ENCODE measurements around the gene IL18RAP.

IL18RAP gene, protein sequence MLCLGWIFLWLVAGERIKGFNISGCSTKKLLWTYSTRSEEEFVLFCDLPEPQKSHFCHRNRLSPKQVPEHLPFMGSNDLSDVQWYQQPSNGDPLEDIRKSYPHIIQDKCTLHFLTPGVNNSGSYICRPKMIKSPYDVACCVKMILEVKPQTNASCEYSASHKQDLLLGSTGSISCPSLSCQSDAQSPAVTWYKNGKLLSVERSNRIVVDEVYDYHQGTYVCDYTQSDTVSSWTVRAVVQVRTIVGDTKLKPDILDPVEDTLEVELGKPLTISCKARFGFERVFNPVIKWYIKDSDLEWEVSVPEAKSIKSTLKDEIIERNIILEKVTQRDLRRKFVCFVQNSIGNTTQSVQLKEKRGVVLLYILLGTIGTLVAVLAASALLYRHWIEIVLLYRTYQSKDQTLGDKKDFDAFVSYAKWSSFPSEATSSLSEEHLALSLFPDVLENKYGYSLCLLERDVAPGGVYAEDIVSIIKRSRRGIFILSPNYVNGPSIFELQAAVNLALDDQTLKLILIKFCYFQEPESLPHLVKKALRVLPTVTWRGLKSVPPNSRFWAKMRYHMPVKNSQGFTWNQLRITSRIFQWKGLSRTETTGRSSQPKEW

DNA sequence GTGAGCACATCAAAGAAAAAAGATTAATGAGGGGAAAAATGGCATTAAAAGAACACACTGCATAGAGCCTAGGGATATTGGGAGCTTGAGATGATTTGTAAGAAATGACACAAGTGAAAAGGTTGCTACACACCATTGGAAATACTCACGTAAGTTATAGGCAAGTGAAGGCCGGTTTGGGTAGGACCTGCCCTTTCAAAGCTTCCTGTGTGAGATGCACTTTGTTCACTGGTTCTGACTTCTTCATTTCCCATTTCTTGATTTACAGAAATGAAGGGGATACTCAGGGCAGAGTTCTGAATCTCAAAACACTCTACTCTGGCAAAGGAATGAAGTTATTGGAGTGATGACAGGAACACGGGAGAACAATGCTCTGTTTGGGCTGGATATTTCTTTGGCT, at the start of gene IL18RAP:
IL18RAP (plus strand) TSS at position 251 of the 400 bp plus-strand sequence; CDS start at position 369, 118 bp downstream.
- DNase-seq (ENCODE audit: insufficient read length, low spot score) (no peak), FAIRE-seq (no peak)
- TF ChIP-seq, protein P1, sequence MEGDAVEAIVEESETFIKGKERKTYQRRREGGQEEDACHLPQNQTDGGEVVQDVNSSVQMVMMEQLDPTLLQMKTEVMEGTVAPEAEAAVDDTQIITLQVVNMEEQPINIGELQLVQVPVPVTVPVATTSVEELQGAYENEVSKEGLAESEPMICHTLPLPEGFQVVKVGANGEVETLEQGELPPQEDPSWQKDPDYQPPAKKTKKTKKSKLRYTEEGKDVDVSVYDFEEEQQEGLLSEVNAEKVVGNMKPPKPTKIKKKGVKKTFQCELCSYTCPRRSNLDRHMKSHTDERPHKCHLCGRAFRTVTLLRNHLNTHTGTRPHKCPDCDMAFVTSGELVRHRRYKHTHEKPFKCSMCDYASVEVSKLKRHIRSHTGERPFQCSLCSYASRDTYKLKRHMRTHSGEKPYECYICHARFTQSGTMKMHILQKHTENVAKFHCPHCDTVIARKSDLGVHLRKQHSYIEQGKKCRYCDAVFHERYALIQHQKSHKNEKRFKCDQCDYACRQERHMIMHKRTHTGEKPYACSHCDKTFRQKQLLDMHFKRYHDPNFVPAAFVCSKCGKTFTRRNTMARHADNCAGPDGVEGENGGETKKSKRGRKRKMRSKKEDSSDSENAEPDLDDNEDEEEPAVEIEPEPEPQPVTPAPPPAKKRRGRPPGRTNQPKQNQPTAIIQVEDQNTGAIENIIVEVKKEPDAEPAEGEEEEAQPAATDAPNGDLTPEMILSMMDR (IDR thresholded peaks at IDR 0.05; ENCODE audit: insufficient read depth, missing control alignments): no peak

DNA sequence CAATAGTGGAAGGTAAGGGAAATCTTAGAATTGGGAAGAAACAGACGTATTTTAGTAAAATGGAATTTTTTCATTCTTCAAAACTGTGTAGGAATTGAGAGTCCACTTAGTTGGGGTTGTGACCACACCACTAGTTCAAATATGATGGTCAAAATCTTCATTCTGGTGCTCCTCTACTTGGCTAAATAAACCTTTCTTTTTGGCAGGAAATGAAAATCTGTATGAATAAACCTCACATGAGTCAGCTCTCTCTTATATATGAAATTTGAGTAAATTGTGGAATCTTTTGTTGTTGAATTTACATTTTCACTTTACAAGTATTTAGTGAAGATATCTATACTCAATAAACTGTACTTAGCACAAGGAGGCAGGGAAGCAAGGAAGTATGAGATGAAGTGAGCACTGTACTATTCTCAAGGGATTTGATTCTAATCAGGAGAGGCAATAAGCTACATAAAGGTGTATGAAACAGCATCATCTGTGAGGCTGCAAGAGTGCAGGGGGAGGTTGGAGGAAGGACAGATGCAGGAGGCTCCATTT, 46.8 kb upstream of the IL18RAP start:
- TF ChIP-seq, protein P1 (IDR thresholded peaks at IDR 0.05; ENCODE audit: insufficient read depth, missing control alignments): no peak
- FAIRE-seq (no peak), DNase-seq (ENCODE audit: insufficient read length, low spot score) (no peak)

DNA sequence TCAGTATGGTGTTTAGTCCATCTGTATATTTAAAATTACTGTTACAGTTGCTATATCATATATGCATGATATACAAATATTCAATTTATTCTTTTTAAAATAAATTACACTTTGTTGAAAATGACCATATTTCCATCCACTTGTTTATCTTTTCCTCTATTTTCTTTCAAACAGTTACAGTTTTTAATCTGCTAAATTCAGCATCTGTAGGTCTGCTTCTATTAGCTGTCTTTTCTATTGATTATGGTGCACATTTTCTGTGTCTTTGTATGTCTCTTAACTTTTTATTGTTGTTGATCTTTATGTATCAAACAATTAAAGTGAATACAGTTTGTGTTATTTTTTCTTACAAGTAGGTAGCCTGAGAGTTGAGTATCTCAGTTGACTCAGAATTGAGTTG, 39.2 kb upstream of the IL18RAP start:
- DNase-seq (ENCODE audit: insufficient read length, low spot score): no peak
- TF ChIP-seq, protein P1 (IDR thresholded peaks at IDR 0.05; ENCODE audit: insufficient read depth, missing control alignments): no peak
- no peak for FAIRE-seq

DNA sequence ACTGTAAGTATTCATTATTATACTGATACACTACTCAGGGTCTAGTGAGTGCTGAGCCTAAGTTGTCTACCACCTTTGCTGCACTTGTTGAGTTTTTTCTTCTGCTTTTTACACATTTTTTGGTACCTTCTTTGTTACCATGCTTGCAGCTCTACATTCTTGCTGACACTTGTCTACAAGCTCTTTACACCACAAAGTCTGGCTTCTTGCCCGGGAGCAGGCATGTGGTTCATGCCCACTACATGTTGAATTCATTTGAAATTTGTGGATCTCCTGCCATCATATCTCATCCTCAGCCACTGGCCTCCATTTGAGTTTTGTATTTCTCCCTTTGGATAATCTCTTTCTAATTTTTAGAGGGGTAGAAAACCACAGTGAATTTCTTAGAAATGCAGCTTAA, 37.4 kb upstream of the IL18RAP start:
- no peak for DNase-seq (ENCODE audit: insufficient read length, low spot score)
- TF ChIP-seq, protein P1 (IDR thresholded peaks at IDR 0.05; ENCODE audit: insufficient read depth, missing control alignments): no peak
- no peak for FAIRE-seq

DNA sequence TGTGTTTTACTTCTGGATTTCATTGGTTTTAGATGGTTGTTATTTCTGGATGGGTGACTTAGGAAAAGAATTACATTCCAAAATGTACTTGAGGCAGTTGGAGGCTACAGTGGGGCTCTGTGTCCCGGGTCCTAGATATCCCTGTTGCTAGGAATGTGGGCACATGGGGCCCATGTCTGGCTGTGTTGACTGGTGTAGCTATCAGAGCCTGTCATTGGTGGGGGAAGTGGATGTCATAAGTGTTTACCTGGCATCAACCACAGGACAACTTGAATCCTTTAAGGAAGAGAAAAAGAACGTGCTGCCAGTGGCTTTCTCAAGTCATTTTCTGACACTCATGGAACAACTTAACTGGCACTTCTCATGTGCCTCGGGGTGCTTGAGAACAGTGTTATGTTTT, 37.0 kb upstream of the IL18RAP start:
- TF ChIP-seq, protein P1 (IDR thresholded peaks at IDR 0.05; ENCODE audit: insufficient read depth, missing control alignments): no peak
- DNase-seq (ENCODE audit: insufficient read length, low spot score): no peak
- FAIRE-seq: no peak

DNA sequence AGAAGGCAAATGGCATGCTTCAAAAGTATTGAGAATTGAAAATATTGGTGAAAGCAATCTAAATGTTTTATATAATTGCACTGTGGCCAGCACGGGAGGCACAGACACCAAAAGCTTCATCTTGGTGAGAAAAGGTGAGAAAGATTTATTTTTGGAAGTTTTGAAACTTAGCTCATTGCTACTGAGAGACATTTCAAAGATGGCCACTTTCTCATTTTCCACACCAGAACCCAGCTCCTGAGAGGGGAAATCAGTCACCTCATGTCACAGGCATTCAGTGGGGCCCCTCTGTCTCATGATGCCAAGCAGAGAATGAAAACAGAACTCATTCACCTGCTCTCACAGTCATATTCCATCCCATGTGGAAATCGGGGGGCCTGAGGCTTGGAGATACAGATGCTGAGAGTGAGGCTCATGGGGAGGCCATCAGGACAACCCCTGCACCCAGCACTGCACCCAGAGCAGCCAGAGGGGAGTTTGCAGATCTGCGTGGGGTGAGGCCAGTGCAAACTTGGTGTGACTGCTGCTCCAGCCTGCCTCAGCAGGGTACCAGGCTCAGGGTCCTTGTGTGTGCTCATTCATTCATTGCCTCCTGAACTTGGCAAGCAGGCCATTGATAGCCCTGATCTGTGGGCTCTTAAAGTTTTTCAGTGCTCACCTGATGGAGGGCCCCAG, 36.0 kb upstream of the IL18RAP start:
- DNase-seq (ENCODE audit: insufficient read length, low spot score): no peak
- TF ChIP-seq, protein P1 (IDR thresholded peaks at IDR 0.05; ENCODE audit: insufficient read depth, missing control alignments): no peak
- no peak for FAIRE-seq

Measured in D721Med (cell line).